Stomach (tissue), 9 donors: Measurements from ENCODE around the gene ATG12. TPM values are rescaled to one million over a fixed set of nuclear protein-coding genes. Genes with fewer than 3 reads are reported as not detected.

Experiments
- DNase-seq, 2 donors: peaks; one replicate each; pipeline versions ENCODE4 v3.0.0 to v3.0.0-alpha.2; 2013 to 2019
- H3K27ac ChIP-seq, 5 donors: fragments of 200-600 bp in 4 of 5; sonication (generic) in 4 of 5; one replicate each; pipeline ENCODE4 v1.5.1; 2013 to 2019; ENCODE audit warnings: mild to moderate bottlenecking in 1 of 5, moderate library complexity in 1 of 5
- H3K27me3 ChIP-seq, 3 donors: fragments of 200-600 bp; sonication (generic); one replicate each; pipeline ENCODE4 v1.5.1; 2017 to 2019; ENCODE audit warnings: mixed run types in 1 of 3
- H3K36me3 ChIP-seq, 4 donors: fragments of 200-600 bp; sonication (generic); 1 replicate in 3 of 4; 2 replicates in 1 of 4; pipeline ENCODE4 v1.5.1; 2016 to 2019
- H3K4me1 ChIP-seq, 4 donors: fragments of 200-600 bp; sonication (generic); one replicate each; pipeline ENCODE4 v1.5.1; 2016 to 2019
- H3K4me3 ChIP-seq, 4 donors: fragments of 200-600 bp; sonication (generic) in 3 of 4; one replicate each; pipeline ENCODE4 v1.5.1; 2016 to 2019; ENCODE audit warnings: mild to moderate bottlenecking in 1 of 4
- H3K9me3 ChIP-seq, 4 donors: fragments of 200-600 bp; sonication (generic); one replicate each; pipeline ENCODE4 v1.5.1; 2016 to 2019
- EP300 ChIP-seq: sonication (generic); formaldehyde crosslinking; IDR thresholded peaks from one replicate; pipeline ENCODE4 v1.6.1; 2017; ENCODE audit warnings: antibody characterized with exemption
- POLR2A ChIP-seq, 4 donors: fragments of 450-650 bp; IDR thresholded peaks; one replicate each; pipeline ENCODE4 v1.6.1; 2016; ENCODE audit warnings: antibody characterized with exemption in 4 of 4, control low read depth in 2 of 4, mild to moderate bottlenecking in 1 of 4, moderate library complexity in 1 of 4
- POLR2AphosphoS5 ChIP-seq, 3 donors: sonication (generic); formaldehyde crosslinking; IDR thresholded peaks; one replicate each; pipeline ENCODE4 v1.6.1; 2016; ENCODE audit warnings: antibody characterized with exemption in 3 of 3
- WGBS, 5 donors: extraction: QIAGEN DNeasy Blood & Tissue Kit in 3 of 5; methylation state at CpG; one replicate each; pipeline versions ENCODE4 v1.1.5 to v1.1.7; 2013 to 2018; 5-methylcytosine and 5-hydroxymethylcytosine counted together
- intact Hi-C: fragments of 100-400 bp; cut with DNase I; formaldehyde crosslinking; loops from one replicate; pipeline ENCODE4 v1.15.1; 2023; ENCODE audit warnings: low total_unique reads
- polyA plus RNA-seq, 3 donors: library from polyadenylated mRNA; stranded (reverse); fragments of 200-250 nt; gene quantifications; one replicate each; pipeline ENCODE4 v1.2.3, GENCODE V29; 2013
- total RNA-seq, 5 donors: library from RNA; depleted of rRNA; stranded (reverse); fragments of >200 nt; gene quantifications; one replicate each; pipeline versions ENCODE4 v1.1.0 to v1.2.3, GENCODE V29; 2014 to 2016
- TF ChIP-seq, protein P1 (sequence below), 7 experiments: fragments of 450-650 bp in 4 of 7; fragments of 200-600 bp in 3 of 7; sonication (generic) in 3 of 7; IDR thresholded peaks; one replicate each; pipeline ENCODE4 v1.5.1; 2016 to 2019; ENCODE audit warnings: antibody characterized with exemption in 7 of 7, control low read depth in 2 of 7, mild to moderate bottlenecking in 1 of 7
- donor health status: healthy with polysubstance abuse.
- donor health status: Bipolar disorder and iron deficiency.
- donor health status: healthy.

Gene ATG12
- total and polyA plus RNA-seq, 8 donors = 15.2 to 73.3 (median 37.4) TPM

DNA sequence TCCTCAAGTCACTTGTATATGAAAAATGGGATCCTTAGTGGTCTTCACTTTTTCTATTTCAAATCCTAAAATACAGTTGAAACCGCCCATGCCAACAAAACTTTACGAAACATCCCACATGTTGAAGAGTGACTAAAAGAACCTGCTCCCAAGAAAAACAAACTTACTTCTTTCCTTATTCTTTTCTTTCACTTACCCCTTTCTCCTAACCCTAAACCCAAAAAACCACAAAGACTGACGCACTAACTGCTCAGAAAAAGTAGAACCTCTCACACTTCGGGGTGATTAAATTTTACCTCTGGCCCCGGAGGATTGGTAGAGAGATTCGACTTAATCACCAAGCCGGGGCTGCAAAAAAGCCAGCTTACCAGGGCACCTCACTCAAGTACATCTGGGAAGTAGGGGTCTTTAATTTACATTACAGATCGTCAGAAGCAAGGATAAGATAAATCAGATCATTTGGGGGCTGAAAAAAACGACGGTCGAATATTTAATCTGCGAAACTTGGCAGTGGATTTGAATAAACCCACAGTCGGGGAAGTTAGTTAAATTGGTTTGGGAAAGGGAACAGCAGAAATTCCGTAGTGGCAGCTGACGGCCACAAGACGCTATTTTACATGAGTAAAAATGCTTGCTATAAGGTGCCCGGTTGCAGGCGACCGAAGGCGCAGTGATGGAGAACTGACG is 26.2 kb downstream of the ATG12 start:
- WGBS, 5 donors = 25 to 39% (median 29%) methylated on average over 21 of the region's 21 CpGs
- Histone ChIP-seq H3K4me3 (peak overlapping the region; percentile 53 to 60 (median 56)), H3K27ac (peak overlapping the region in 1 of 5 donors; percentile 90), H3K36me3 (no peaks in the 10 kb centered on the region), H3K9me3 (no peaks in the 10 kb centered on the region), H3K27me3 (peaks cover 6 to 65% (median 25%) of the 10 kb centered on the region in 3 donors), H3K4me1 (peaks cover 8 to 18% (median 16%) of the 10 kb centered on the region in 4 donors)
- intact Hi-C loops = no loop called here
- peak in 1 of 2 donors; percentile 36 for DNase-seq
- TF ChIP-seq POLR2A (IDR thresholded peaks at IDR 0.05) (no peak), EP300 (no peak), POLR2AphosphoS5 (IDR thresholded peaks at IDR 0.05) (no peak)
- TF ChIP-seq, protein P1, sequence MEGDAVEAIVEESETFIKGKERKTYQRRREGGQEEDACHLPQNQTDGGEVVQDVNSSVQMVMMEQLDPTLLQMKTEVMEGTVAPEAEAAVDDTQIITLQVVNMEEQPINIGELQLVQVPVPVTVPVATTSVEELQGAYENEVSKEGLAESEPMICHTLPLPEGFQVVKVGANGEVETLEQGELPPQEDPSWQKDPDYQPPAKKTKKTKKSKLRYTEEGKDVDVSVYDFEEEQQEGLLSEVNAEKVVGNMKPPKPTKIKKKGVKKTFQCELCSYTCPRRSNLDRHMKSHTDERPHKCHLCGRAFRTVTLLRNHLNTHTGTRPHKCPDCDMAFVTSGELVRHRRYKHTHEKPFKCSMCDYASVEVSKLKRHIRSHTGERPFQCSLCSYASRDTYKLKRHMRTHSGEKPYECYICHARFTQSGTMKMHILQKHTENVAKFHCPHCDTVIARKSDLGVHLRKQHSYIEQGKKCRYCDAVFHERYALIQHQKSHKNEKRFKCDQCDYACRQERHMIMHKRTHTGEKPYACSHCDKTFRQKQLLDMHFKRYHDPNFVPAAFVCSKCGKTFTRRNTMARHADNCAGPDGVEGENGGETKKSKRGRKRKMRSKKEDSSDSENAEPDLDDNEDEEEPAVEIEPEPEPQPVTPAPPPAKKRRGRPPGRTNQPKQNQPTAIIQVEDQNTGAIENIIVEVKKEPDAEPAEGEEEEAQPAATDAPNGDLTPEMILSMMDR (IDR thresholded peaks at IDR 0.05) = no peak

DNA sequence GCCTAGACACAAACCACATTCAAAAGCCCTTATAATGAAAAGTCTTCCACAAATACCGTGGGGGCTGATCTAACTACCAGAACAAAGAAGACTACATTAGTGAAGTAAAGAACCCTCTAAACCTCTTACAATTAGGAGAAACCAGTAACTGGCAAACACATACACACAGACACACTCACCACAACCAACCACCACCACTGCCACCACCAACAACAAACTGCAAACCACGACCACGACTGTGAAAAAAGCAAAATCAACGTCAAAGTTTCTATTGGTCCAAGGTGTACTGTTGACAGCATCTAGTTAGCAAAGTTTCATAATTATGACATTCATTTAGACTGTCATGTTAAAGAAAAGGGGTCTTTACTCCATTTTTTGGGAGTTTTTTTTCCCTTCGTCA is 27.6 kb downstream of the ATG12 start:
- H3K27ac ChIP-seq = no peak overlapping the region
- no peak for DNase-seq
- H3K4me1 ChIP-seq = peaks cover 8 to 18% (median 16%) of the 10 kb centered on the region in 4 donors
- intact Hi-C loops = no loop called here
- H3K4me3 ChIP-seq = no peak overlapping the region
- TF ChIP-seq POLR2A (IDR thresholded peaks at IDR 0.05) (no peak), EP300 (no peak), POLR2AphosphoS5 (IDR thresholded peaks at IDR 0.05) (no peak)
- TF ChIP-seq, protein P1 (IDR thresholded peaks at IDR 0.05) = no peak
- H3K36me3 ChIP-seq = no peaks in the 10 kb centered on the region
- 73 to 80% (median 78%) methylated on average over 5 of the region's 5 CpGs for WGBS, 5 donors
- H3K9me3 ChIP-seq = no peaks in the 10 kb centered on the region
- H3K27me3 ChIP-seq = peaks cover 6 to 59% (median 25%) of the 10 kb centered on the region in 3 donors

DNA sequence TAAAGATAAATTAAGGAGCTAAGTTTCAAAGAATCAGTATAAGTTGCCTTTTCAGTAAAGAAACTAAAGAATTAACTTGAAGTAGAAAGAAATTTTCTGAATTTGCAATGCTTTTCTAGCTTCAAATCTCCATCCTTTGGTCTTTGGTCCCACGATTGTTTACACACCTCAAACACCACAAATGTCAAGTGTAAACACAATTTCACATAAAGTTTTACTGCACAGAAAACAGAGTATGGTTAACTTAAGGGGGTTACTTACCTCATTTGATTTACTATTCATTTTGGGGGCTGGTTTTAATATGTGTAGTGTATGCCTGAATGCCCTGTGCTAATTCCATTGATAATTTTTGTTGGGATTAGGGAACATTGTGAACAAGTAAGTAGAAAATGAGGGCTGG is 29.0 kb downstream of the ATG12 start:
- peaks cover 6 to 53% (median 25%) of the 10 kb centered on the region in 3 donors for H3K27me3 ChIP-seq
- H3K4me3 ChIP-seq = no peak overlapping the region
- no peak overlapping the region for H3K27ac ChIP-seq
- DNase-seq = no peak
- TF ChIP-seq POLR2A (IDR thresholded peaks at IDR 0.05) (no peak), EP300 (no peak), POLR2AphosphoS5 (IDR thresholded peaks at IDR 0.05) (no peak)
- TF ChIP-seq, protein P1 (IDR thresholded peaks at IDR 0.05) = no peak
- peaks cover 8 to 18% (median 16%) of the 10 kb centered on the region in 4 donors for H3K4me1 ChIP-seq
- intact Hi-C loops = no loop called here
- H3K9me3 ChIP-seq = no peaks in the 10 kb centered on the region
- WGBS, 5 donors = 35 to 70% (median 56%) methylated on average over 1 of the region's 1 CpG
- H3K36me3 ChIP-seq = no peaks in the 10 kb centered on the region

DNA sequence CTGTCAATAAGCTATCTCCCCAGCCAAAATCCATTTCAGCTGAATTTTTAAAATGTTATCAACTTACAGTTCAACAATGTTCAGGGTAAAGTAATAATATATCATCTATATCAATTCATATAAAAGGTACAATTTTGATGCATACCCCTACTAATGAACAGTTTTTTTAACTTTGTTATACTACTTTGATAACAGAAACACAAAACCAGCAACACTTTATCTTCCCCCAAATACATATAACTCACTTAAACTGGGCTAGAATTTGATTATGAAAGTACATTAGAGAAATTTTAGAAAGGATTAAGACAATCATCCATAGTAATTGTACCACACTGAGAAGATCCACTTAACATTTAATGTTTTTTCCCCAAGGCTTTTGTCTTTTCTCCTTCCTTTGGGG is 30.0 kb downstream of the ATG12 start:
- Histone ChIP-seq H3K27ac (no peak overlapping the region), H3K4me1 (peaks cover 8 to 14% (median 12%) of the 10 kb centered on the region in 4 donors), H3K27me3 (peaks cover 4 to 44% (median 18%) of the 10 kb centered on the region in 3 donors), H3K9me3 (no peaks in the 10 kb centered on the region), H3K4me3 (no peak overlapping the region), H3K36me3 (no peaks in the 10 kb centered on the region)
- DNase-seq = no peak
- intact Hi-C loops = no loop called here
- TF ChIP-seq EP300 = no peak

DNA sequence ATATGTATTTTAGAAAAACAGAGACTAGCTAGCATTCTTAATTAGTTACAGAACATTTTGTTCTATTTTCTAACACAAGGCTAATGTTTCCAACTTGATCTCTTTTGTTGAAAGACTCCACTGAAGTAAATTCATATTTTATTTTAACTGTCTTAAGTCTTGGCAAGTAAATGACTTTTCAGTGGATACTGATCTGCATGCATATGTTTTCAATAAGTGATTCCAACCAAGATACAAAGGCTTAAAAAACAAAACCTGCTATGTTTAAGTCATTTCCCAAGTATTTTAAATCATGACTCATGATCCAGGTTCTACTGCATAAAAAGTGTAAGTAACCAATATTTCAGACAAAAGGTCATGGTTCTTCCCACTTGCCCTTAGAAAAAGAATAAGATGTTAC is 30.6 kb downstream of the ATG12 start:
- Histone ChIP-seq H3K36me3 (no peaks in the 10 kb centered on the region), H3K27ac (no peak overlapping the region), H3K4me1 (peaks cover 3 to 8% (median 6%) of the 10 kb centered on the region in 4 donors), H3K4me3 (no peak overlapping the region), H3K9me3 (no peaks in the 10 kb centered on the region), H3K27me3 (peaks cover 0 to 37% (median 12%) of the 10 kb centered on the region in 3 donors)
- intact Hi-C loops = no loop called here
- peak in 1 of 2 donors; percentile 16 for DNase-seq
- TF ChIP-seq EP300 (no peak), POLR2A (IDR thresholded peaks at IDR 0.05) (no peak), POLR2AphosphoS5 (IDR thresholded peaks at IDR 0.05) (no peak)
- TF ChIP-seq, protein P1 (IDR thresholded peaks at IDR 0.05) = no peak
